Fibroblast of skin of right biceps (primary cell): Measurements from ENCODE around the gene F2RL3.

Experiments
- DNase-seq: peaks from one replicate; pipeline ENCODE4 v3.0.0-alpha.2; 2013

F2RL3 gene

GRCh38 chr19:16896146-16897028, 7.6 kb downstream of the F2RL3 start:
- no peak for DNase-seq

GRCh38 chr19:16897029-16897855, 8.4 kb downstream of the F2RL3 start:
- DNase-seq, result peak; percentile 84

DNA sequence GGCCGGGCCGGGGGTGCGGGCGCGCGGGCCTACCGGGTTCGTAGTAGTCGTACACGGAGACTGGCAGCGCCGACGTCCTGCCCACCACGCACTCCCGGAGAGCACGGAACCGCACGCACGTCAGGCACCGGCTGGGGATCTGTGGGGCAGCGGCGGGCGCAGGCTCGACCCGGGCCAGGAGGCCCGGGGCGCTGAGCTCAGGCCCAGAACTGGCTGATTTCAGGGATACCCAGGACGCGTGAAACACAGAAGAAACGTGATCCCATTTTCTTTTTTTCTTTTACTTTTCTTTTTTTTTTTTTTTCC, 9.0 kb downstream of the F2RL3 start:
- no peak for DNase-seq

DNA sequence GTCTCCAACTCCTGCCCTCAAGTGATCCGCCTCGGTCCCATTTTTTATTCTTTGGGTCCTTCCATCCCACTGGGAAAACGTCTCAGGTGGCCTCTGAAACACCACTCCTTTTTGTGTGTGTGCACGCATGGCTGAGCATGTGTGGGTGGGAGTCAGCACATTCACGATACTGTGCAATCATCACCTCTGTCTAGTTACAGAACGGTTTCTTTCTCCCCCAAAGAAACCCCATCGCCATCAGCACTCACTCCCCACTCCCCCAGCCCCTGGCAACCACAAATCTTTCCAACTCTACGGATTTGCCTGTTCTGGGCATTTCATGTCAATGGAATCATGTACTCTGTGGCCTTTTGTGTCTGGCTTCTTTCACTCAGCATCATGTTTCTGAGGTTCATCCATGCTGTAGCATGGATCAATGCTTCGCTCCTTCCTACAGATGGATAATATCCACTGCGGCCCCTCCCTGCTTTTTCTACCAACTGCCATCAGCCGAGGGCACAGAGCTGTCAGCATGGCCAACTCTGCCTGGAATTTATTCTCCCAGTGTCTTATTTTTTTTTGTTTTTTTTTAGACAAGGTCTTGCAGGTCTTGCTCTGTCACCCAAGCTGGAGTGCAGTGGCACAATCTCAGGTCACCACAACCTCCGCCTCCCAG, 9.7 kb downstream of the F2RL3 start:
- DNase-seq, result no peak

GRCh38 chr19:16899566-16900075, 10.8 kb downstream of the F2RL3 start:
- DNase-seq, result no peak

- DNase-seq, result no peak
Observed at GRCh38 chr19:16901491-16902175, 12.8 kb downstream of the F2RL3 start.

DNA sequence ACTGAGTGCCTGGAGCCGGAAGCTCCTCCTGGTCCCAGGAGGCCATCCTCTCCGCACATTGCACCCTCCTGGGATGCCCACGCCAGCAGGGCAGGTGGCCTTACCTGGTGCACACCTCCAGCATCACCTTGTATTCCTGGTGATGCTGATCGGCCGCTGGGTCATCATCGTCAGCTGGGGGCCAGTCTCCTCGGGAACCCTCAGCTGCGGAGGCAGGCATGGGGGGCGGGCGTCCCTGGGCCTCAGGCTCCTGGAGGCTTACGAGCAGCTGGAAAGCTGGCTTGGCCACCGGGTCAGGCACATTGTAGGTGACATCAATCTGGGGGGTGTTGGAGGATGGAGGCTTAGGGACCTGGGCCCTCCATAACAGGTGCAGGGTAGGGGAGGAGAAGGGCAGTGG, 13.7 kb downstream of the F2RL3 start:
- DNase-seq, result no peak

- DNase-seq, result no peak
Observed at GRCh38 chr19:16903347-16903746, 14.5 kb downstream of the F2RL3 start.

GRCh38 chr19:16904599-16904998, 15.8 kb downstream of the F2RL3 start:
- DNase-seq, result no peak

DNA sequence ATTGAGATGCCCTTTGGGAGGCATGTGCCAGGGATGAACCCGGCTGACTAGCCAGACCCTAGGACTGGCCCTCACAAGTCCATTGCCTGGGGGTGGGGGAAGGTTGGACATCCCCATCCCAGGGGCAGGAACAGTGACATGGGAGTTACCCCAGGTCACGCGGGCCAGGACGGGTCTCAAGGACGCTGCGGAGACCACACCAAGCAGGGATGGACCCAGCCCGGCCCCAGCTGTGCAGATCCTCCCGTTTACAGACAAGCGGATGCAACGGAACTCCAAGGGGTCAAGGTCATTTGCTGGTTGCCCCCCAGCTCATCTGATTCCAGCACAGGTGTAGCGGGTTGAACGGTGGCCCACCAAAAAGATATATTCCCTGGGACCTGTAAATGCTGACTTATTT, 20.0 kb downstream of the F2RL3 start:
- no peak for DNase-seq

- DNase-seq, result no peak
Observed at GRCh38 chr19:16911046-16911445, 22.2 kb downstream of the F2RL3 start.

- DNase-seq, result no peak
Observed at GRCh38 chr19:16912780-16913179, 24.0 kb downstream of the F2RL3 start.

DNA sequence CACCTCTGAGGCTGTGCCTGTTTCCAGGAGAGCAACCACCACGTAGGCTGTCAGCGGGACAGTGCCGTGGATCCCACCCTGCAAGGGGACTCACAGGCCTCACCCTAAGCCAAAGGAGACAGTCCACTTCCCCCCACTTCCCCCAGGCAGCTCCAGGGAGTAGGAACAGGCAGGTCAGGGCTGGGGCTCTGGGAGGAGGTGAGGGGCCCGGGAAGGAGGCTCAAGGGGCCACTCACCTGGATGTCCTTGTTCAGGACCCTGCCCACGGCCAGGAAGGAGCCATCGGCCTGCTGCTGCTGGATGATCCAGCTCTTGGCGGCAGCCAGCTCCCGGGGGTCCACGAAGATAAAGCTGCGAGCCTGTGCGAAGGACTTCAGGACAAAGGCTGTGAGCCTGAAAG, 25.6 kb downstream of the F2RL3 start:
- no peak for DNase-seq

GRCh38 chr19:16915135-16915534, 26.3 kb downstream of the F2RL3 start:
- no peak for DNase-seq

DNA sequence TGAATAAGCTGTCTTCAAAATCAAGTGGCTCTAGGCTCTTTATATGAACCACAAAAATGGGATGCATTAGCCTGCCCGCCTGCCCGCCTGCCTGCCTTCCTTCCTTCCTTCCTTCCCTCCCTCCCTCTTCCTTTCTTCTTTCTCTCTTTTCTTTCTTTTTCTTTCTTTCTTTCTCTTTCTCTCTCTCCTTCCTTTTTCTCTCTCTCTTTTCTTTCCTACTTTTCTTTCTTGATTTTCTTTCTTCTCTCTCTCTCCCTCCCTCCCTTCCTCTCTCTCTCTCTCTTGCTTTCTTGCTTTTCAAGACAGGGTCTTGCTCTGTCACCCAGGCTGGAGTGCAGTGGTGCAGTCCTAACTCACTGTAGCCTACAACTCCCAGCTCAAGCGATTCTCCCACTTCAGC, 26.9 kb downstream of the F2RL3 start:
- DNase-seq, result no peak

GRCh38 chr19:16917401-16917800, 28.6 kb downstream of the F2RL3 start:
- DNase-seq, result no peak

GRCh38 chr19:16919496-16919895, 30.7 kb downstream of the F2RL3 start:
- DNase-seq, result no peak

DNA sequence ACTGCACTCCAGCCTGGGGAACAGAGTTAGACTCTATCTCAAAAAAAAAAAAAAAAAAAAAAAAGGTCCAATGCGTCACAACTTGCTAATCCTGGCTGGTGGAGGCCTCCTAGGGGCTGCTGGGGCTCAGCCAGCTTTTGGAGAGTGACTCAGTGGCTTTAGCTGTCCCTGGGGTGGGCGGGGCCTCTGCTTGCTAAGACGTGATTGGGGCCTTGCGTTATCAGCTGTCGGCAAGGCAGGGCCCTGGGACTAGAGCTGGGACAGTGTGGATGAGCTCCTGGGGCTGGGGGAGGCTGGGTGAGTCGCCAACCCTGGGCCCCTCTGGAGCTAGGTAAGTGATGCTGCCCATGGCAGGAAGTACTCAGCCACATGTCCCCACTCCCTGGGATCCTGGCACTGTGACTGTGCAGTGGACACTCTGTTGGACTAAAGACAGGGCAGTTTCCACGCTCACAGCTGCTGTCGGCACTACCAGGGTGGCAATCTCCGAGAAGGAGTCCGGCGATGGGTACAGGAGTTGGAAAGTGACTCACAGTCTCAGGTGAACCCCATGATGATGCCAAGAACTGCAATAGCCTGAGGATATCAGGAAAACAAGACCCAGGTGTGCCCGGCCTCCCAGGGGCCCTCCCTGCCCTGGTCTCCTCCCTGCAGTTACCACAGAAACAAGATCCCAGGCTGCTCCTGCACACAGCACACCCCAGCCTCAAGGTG, 32.2 kb downstream of the F2RL3 start:
- DNase-seq, result peak; percentile 88

- no peak for DNase-seq
Observed at GRCh38 chr19:16921766-16922591, 33.2 kb downstream of the F2RL3 start.

GRCh38 chr19:16922592-16922934, 33.8 kb downstream of the F2RL3 start:
- DNase-seq, result no peak

- DNase-seq, result no peak
Observed at GRCh38 chr19:16922949-16923348, 34.1 kb downstream of the F2RL3 start.
